ENCODE measurements around the gene PPP1R36.

DNA sequence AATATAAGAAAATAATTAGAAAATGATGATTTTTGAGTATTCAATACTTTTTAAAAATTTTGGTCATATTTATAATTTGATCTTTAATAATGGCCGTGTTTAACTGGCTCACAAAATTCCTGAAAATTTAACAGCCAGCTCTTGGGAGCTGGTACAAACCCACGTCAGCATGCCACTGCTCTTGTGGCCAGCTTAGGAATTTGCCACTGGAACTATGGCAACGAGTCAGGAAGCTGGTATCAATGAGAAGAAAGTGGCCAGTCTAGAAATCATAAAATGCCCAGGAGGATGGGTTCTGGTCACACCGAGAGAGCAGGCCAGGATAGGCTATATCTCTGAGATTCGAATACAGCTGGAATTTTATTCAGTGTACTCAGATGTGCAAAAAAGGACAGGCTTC lies 82.3 kb downstream of the PPP1R36 start:
- TF ChIP-seq FOXM1 (IDR thresholded peaks at IDR 0.05; ENCODE audit: borderline replicate concordance): no peak
- no peak for TF ChIP-seq ELF4 (IDR thresholded peaks at IDR 0.05)
- TF ChIP-seq FOXK2 (IDR thresholded peaks at IDR 0.05): no peak
- no peak for TF ChIP-seq LEF1 (IDR thresholded peaks at IDR 0.05; ENCODE audit: borderline replicate concordance)
- no peak for TF ChIP-seq CTBP1 (IDR thresholded peaks at IDR 0.05; ENCODE audit: borderline replicate concordance)
- no peak for TF ChIP-seq ARNT (IDR thresholded peaks at IDR 0.05)
- TF ChIP-seq BHLHE40 (IDR thresholded peaks at IDR 0.05; ENCODE audit: borderline replicate concordance): no peak
- no peak for TF ChIP-seq FOXA1 (IDR thresholded peaks at IDR 0.05)

All from HEK293T (cell line).